IMR-90 (cell line): ENCODE results near the gene STAC3. TPM values are rescaled to one million over a fixed set of nuclear protein-coding genes. Genes with fewer than 3 reads are reported as not detected.

Source experiments
- ATAC-seq: fragments of 200-7000 bp; cut with Tn5 transposase; 2 replicates; pipeline ENCODE4 v1.9.1; 2020; ENCODE audit warnings: low read depth, mild to moderate bottlenecking, moderate library complexity
- BruUV-seq: library from RNA; stranded (reverse); fragments of 400-500 nt; replicated peaks from 2 replicates; lab custom pipeline; 2021; lab: Mats Ljungman, UMichigan
- CTCF ChIA-PET: fragments of 300-600 bp; formaldehyde crosslinking; extraction: SDS; loops from one replicate; lab custom pipeline; 2021; ENCODE audit warnings: antibody characterized with exemption; lab: Yijun Ruan, JAX
- POLR2A ChIA-PET: fragments of 300-600 bp; sonication (Branson Sonifier 250); formaldehyde crosslinking; loops from one replicate; lab custom pipeline; 2022; ENCODE audit warnings: antibody characterized with exemption; ENCODE audit not compliant: unreplicated experiment; lab: Charles Lee
- DNase-seq: peaks from one replicate; pipeline ENCODE4 v3.0.0; 2013
- H2AFZ ChIP-seq: replicated peaks from 2 replicates; pipeline ENCODE3; 2013; ENCODE audit warnings: low read length, mild to moderate bottlenecking; ENCODE audit not compliant: poor library complexity
- H2AK5ac ChIP-seq: 2 replicates; pipeline ENCODE4 v1.6.1; 2013; ENCODE audit warnings: low read depth, low read length, inconsistent platforms
- H2AK9ac ChIP-seq: replicated peaks from 2 replicates; pipeline ENCODE3; 2013; ENCODE audit warnings: mild to moderate bottlenecking, low read depth, low read length, moderate library complexity; ENCODE audit not compliant: poor library complexity
- H2BK120ac ChIP-seq: 2 replicates; pipeline ENCODE4 v1.6.1; 2013; ENCODE audit warnings: low read depth, low read length, inconsistent platforms
- H2BK15ac ChIP-seq: 3 replicates; pipeline ENCODE4 v1.6.1; 2013; ENCODE audit warnings: low read depth, low read length, inconsistent platforms
- H2BK20ac ChIP-seq: 2 replicates; pipeline ENCODE4 v1.6.1; 2013; ENCODE audit warnings: low read depth, mild to moderate bottlenecking, inconsistent platforms, low read length, moderate library complexity
- H2BK5ac ChIP-seq: 2 replicates; pipeline ENCODE4 v1.6.1; 2013; ENCODE audit warnings: mild to moderate bottlenecking, low read depth, low read length, inconsistent platforms; ENCODE audit not compliant: poor library complexity, severe bottlenecking
- H3K14ac ChIP-seq: replicated peaks from 2 replicates; pipeline ENCODE4 v1.6.1; 2013; ENCODE audit warnings: low read depth, low read length, inconsistent platforms
- H3K18ac ChIP-seq: 2 replicates; pipeline ENCODE4 v1.6.1; 2013; ENCODE audit warnings: low read depth, low read length, control low read depth
- H3K23ac ChIP-seq: 2 replicates; pipeline ENCODE4 v1.6.1; 2013; ENCODE audit warnings: low read depth, low read length, inconsistent platforms
- H3K27ac ChIP-seq: 2 replicates; pipeline ENCODE4 v1.5.1; 2013; ENCODE audit warnings: mild to moderate bottlenecking, control low read depth, low read length; ENCODE audit not compliant: insufficient read depth
- H3K27me3 ChIP-seq: 2 replicates; pipeline ENCODE4 v1.6.1; 2013; ENCODE audit warnings: low read length; ENCODE audit not compliant: control insufficient read depth, insufficient read depth
- H3K36me3 ChIP-seq: 2 replicates; pipeline ENCODE4 v1.6.1; 2013; ENCODE audit warnings: low read length, mixed read lengths; ENCODE audit not compliant: control insufficient read depth, insufficient read depth
- H3K4ac ChIP-seq: 2 replicates; pipeline ENCODE4 v1.6.1; 2013; ENCODE audit warnings: low read depth, low read length, inconsistent platforms
- H3K4me1 ChIP-seq: 2 replicates; pipeline ENCODE4 v1.6.1; 2013; ENCODE audit warnings: low read length, mixed read lengths; ENCODE audit not compliant: control insufficient read depth, insufficient read depth
- H3K4me2 ChIP-seq: 2 replicates; pipeline ENCODE4 v1.6.1; 2013; ENCODE audit warnings: low read depth, mild to moderate bottlenecking, control low read depth, low read length, moderate library complexity
- H3K4me3 ChIP-seq: 2 replicates; pipeline ENCODE4 v1.5.1; 2013; ENCODE audit warnings: low read depth, mild to moderate bottlenecking, control low read depth, low read length, moderate library complexity; ENCODE audit not compliant: insufficient read depth
- H3K56ac ChIP-seq: 2 replicates; pipeline ENCODE4 v1.6.1; 2013; ENCODE audit warnings: low read length, inconsistent platforms; ENCODE audit not compliant: insufficient read depth; ENCODE audit errors: extremely low read depth
- H3K79me1 ChIP-seq, 2 experiments: 2 replicates each; pipeline ENCODE4 v1.6.1; 2013; ENCODE audit warnings: low read length in 2 of 2, inconsistent platforms in 1 of 2, low read depth in 1 of 2
- H3K9ac ChIP-seq: 2 replicates; pipeline ENCODE4 v1.6.1; 2013; ENCODE audit warnings: low read depth, low read length, control low read depth
- H3K9me1 ChIP-seq: 2 replicates; pipeline ENCODE4 v1.6.1; 2013; ENCODE audit warnings: low read length, inconsistent platforms; ENCODE audit not compliant: insufficient read depth
- H3K9me3 ChIP-seq: 2 replicates; pipeline ENCODE4 v1.6.1; 2013; ENCODE audit warnings: low read length; ENCODE audit not compliant: control insufficient read depth, insufficient read depth
- H4K20me1 ChIP-seq: 2 replicates; pipeline ENCODE4 v1.6.1; 2013; ENCODE audit warnings: low read length, inconsistent platforms; ENCODE audit not compliant: insufficient read depth
- H4K5ac ChIP-seq: 2 replicates; pipeline ENCODE4 v1.6.1; 2013; ENCODE audit warnings: mild to moderate bottlenecking, low read depth, low read length, control low read depth
- H4K8ac ChIP-seq, 2 experiments: 2 replicates each; pipeline ENCODE4 v1.6.1; 2013; ENCODE audit warnings: low read depth in 2 of 2, low read length in 2 of 2, control low read depth in 1 of 2, inconsistent platforms in 1 of 2
- H4K91ac ChIP-seq: 2 replicates; pipeline ENCODE4 v1.6.1; 2013; ENCODE audit warnings: low read depth, low read length, inconsistent platforms; ENCODE audit not compliant: insufficient read depth
- MAFK ChIP-seq: IDR thresholded peaks from 2 replicates; pipeline ENCODE4 v1.6.1; 2012; ENCODE audit warnings: low read depth, low read length, improper control_type of control experiment
- POLR2A ChIP-seq: IDR thresholded peaks from 2 replicates; pipeline ENCODE4 v1.6.1; 2012; ENCODE audit warnings: mild to moderate bottlenecking, low read depth, low read length
- USF2 ChIP-seq: fragments of 150-350 bp; IDR thresholded peaks from 2 replicates; pipeline ENCODE4 v1.6.1; 2017; ENCODE audit warnings: mild to moderate bottlenecking, antibody characterized with exemption, low read length, low read depth
- WGBS, 2 experiments: methylation state at CpG; one replicate each; pipeline versions ENCODE4 v1.1.5 to v1.1.7; 2013; ENCODE audit warnings: missing lambda C conversion rate in 2 of 2; ENCODE audit not compliant: insufficient read length in 1 of 2; ENCODE audit errors: extremely low coverage in 2 of 2; 5-methylcytosine and 5-hydroxymethylcytosine counted together
- dilution Hi-C: fragments of 300-500 bp; cut with HindIII; formaldehyde crosslinking; loops from one replicate; pipeline ENCODE4 v1.14.3; 2018; ENCODE audit warnings: low sequenced_read_pairs; ENCODE audit not compliant: unreplicated experiment
- in situ Hi-C: fragments of 300-500 bp; cut with MboI; formaldehyde crosslinking; loops from 3 replicates; pipeline ENCODE4 v1.14.3; 2019; ENCODE audit warnings: low sequenced_read_pairs, inconsistent platforms, mixed read lengths
- intact Hi-C: fragments of 100-400 bp; cut with micrococcal nuclease; formaldehyde crosslinking; loops from 2 replicates; pipeline ENCODE4 v1.10.0; 2022
- polyA plus RNA-seq, 3 experiments: library from polyadenylated mRNA; depleted of rRNA; stranded (reverse); fragments of >200 nt; gene quantifications; 2 replicates each; pipeline ENCODE4 v1.2.3, GENCODE V29; 2012; ENCODE audit warnings: low replicate concordance in 1 of 3
- total RNA-seq: library from RNA; depleted of rRNA; stranded (reverse); fragments of >200 nt; gene quantifications from 2 replicates; pipeline ENCODE4 v1.2.3, GENCODE V29; 2012

The STAC3 gene
- total and polyA plus RNA-seq, 2 of the 4 experiments (the other 2 are of a cell fraction) = 0.18 to 0.67 TPM

GRCh38 chr12:57203791-57204190 lies 47.2 kb downstream of the STAC3 start:
- no peak overlapping the region for H3K27ac ChIP-seq
- no peak overlapping the region for H3K23ac ChIP-seq
- 100% methylated on average over 5 of the region's 11 CpGs; no CpG with 5 or more reads in 1 of the 2 experiments for WGBS, 2 experiments
- H3K4me1 ChIP-seq = no peaks in the 10 kb centered on the region
- no peak overlapping the region for H4K5ac ChIP-seq
- H3K36me3 ChIP-seq = peaks cover 96% of the 10 kb centered on the region
- H2AK9ac ChIP-seq = no peak overlapping the region
- no peak overlapping the region for H2BK15ac ChIP-seq
- H3K27me3 ChIP-seq = no peaks in the 10 kb centered on the region
- no peak overlapping the region for H2AK5ac ChIP-seq
- H3K18ac ChIP-seq = no peak overlapping the region
- intact Hi-C loops = no loop called here
- no peak overlapping the region for H3K4me3 ChIP-seq
- no peak overlapping the region for H3K9ac ChIP-seq
- H3K79me1 ChIP-seq = peaks cover 4 to 11% of the 10 kb centered on the region in 2 experiments; a peak in 2 of 4 replicates
- H4K91ac ChIP-seq = no peak overlapping the region
- H3K4me2 ChIP-seq = no peak overlapping the region
- no TSS peak for BruUV-seq
- CTCF ChIA-PET = no interaction called here
- H3K9me1 ChIP-seq = no peaks in the 10 kb centered on the region
- H4K20me1 ChIP-seq = peaks cover 8% of the 10 kb centered on the region
- H2BK120ac ChIP-seq = no peak overlapping the region
- H4K8ac ChIP-seq = no peak overlapping the region
- H3K14ac ChIP-seq = no peak overlapping the region
- no peak overlapping the region for H3K4ac ChIP-seq
- H3K9me3 ChIP-seq = no peaks in the 10 kb centered on the region
- TF ChIP-seq MAFK = no peak
- no peak for TF ChIP-seq POLR2A
- TF ChIP-seq USF2 = no peak
- in situ Hi-C loops = no loop called here
- DNase-seq = no peak
- no peak overlapping the region for H2BK20ac ChIP-seq
- H2AFZ ChIP-seq = peak overlapping the region; percentile 32
- ATAC-seq = no peak
- no peak overlapping the region for H2BK5ac ChIP-seq
- dilution Hi-C loops = no loop called here
- no peak overlapping the region for H3K56ac ChIP-seq
- POLR2A ChIA-PET = no interaction called here
